Measurements from ENCODE around the gene PIGO.

PIGO gene

GRCh38 chr9:35107297-35108290 lies 11.2 kb upstream of the PIGO start:
- Histone ChIP-seq H3K9ac (ENCODE audit: low read length) (no peak overlapping the region), H3K79me2 (ENCODE audit: low read length) (peaks cover 14% of the 10 kb centered on the region), H3K4me2 (ENCODE audit: low read depth, low read length) (no peak overlapping the region), H2AFZ (ENCODE audit: low read length) (no peak overlapping the region), H3K4me1 (ENCODE audit: low read length) (peaks cover 17% of the 10 kb centered on the region), H3K27ac (ENCODE audit: low read length) (no peak overlapping the region), H3K36me3 (replicated peaks; ENCODE audit: insufficient read depth, low read length) (no peaks in the 10 kb centered on the region), H3F3A (ENCODE audit: insufficient read depth, low read length) (peaks cover 6% of the 10 kb centered on the region; the same call in 1 of the 2 replicates), H3K4me3 (ENCODE audit: low read length) (no peak overlapping the region), H4K20me1 (ENCODE audit: insufficient read depth, low read length) (no peaks in the 10 kb centered on the region), H3K9me3 (replicated peaks; ENCODE audit: insufficient read depth, low read length) (no peaks in the 10 kb centered on the region), H3K9me2 (replicated peaks; ENCODE audit: insufficient read depth, low read length) (no peaks in the 10 kb centered on the region), H3K27me3 (replicated peaks; ENCODE audit: insufficient read depth, low read length) (no peaks in the 10 kb centered on the region)
- no peak for DNase-seq
- TF ChIP-seq EZH2 (optimal IDR thresholded peaks at IDR 0.05; ENCODE audit: low read depth, low read length) (no peak), EZH2phosphoT487 (IDR thresholded peaks at IDR 0.05; ENCODE audit: low read length) (no peak), CTCF (IDR thresholded peaks at IDR 0.05; ENCODE audit: low read length) (no peak)

- Histone ChIP-seq H3K4me3 (ENCODE audit: low read length) (no peak overlapping the region), H3K4me1 (ENCODE audit: low read length) (peaks cover 18% of the 10 kb centered on the region), H3K9ac (ENCODE audit: low read length) (no peak overlapping the region), H3K27ac (ENCODE audit: low read length) (no peak overlapping the region), H3K9me3 (replicated peaks; ENCODE audit: insufficient read depth, low read length) (no peaks in the 10 kb centered on the region), H3K36me3 (replicated peaks; ENCODE audit: insufficient read depth, low read length) (0 out of 2 replicates have a peak, but pooled peaks cover 4% of the 10 kb centered on the region), H3K9me2 (replicated peaks; ENCODE audit: insufficient read depth, low read length) (no peaks in the 10 kb centered on the region), H3K79me2 (ENCODE audit: low read length) (peaks cover 23% of the 10 kb centered on the region), H4K20me1 (ENCODE audit: insufficient read depth, low read length) (no peaks in the 10 kb centered on the region), H2AFZ (ENCODE audit: low read length) (no peak overlapping the region), H3K4me2 (ENCODE audit: low read depth, low read length) (no peak overlapping the region), H3F3A (ENCODE audit: insufficient read depth, low read length) (peaks cover 6% of the 10 kb centered on the region; the same call in 1 of the 2 replicates), H3K27me3 (replicated peaks; ENCODE audit: insufficient read depth, low read length) (no peaks in the 10 kb centered on the region)
- no peak for DNase-seq
- no peak for TF ChIP-seq EZH2 (optimal IDR thresholded peaks at IDR 0.05; ENCODE audit: low read depth, low read length)
Measured at GRCh38 chr9:35106343-35106730, 9.9 kb upstream of the PIGO start.

- Histone ChIP-seq H3K36me3 (replicated peaks; ENCODE audit: insufficient read depth, low read length) (0 out of 2 replicates have a peak, but pooled peaks cover 4% of the 10 kb centered on the region), H4K20me1 (ENCODE audit: insufficient read depth, low read length) (no peaks in the 10 kb centered on the region), H3K79me2 (ENCODE audit: low read length) (peaks cover 25% of the 10 kb centered on the region), H3K9ac (ENCODE audit: low read length) (no peak overlapping the region), H3K27me3 (replicated peaks; ENCODE audit: insufficient read depth, low read length) (no peaks in the 10 kb centered on the region), H3K27ac (ENCODE audit: low read length) (no peak overlapping the region), H3K4me2 (ENCODE audit: low read depth, low read length) (no peak overlapping the region), H3K9me3 (replicated peaks; ENCODE audit: insufficient read depth, low read length) (no peaks in the 10 kb centered on the region), H3K9me2 (replicated peaks; ENCODE audit: insufficient read depth, low read length) (no peaks in the 10 kb centered on the region), H3F3A (ENCODE audit: insufficient read depth, low read length) (peaks cover 10% of the 10 kb centered on the region; the same call in 1 of the 2 replicates), H3K4me1 (ENCODE audit: low read length) (peaks cover 14% of the 10 kb centered on the region), H3K4me3 (ENCODE audit: low read length) (no peak overlapping the region), H2AFZ (ENCODE audit: low read length) (no peak overlapping the region)
- TF ChIP-seq EZH2phosphoT487 (IDR thresholded peaks at IDR 0.05; ENCODE audit: low read length) (no peak), EZH2 (optimal IDR thresholded peaks at IDR 0.05; ENCODE audit: low read depth, low read length) (no peak), CTCF (IDR thresholded peaks at IDR 0.05; ENCODE audit: low read length) (no peak)
- no peak for DNase-seq
Measured at GRCh38 chr9:35105571-35106342, 9.4 kb upstream of the PIGO start.

All from MM.1S (cell line).